NB4 (cell line): Measurements from ENCODE around the gene OR51B5.

Experiments
- DNase-seq: peaks from one replicate; pipeline ENCODE4 v3.0.0; 2010; ENCODE audit warnings: low read depth
- H3K4me3 ChIP-seq: one replicate; pipeline ENCODE4 v1.5.1; 2011; ENCODE audit warnings: mild to moderate bottlenecking, low read depth, low read length, moderate library complexity
- MYC ChIP-seq: IDR thresholded peaks from 2 replicates; pipeline ENCODE4 v1.6.1; 2011; ENCODE audit warnings: low read depth, low read length
- POLR2A ChIP-seq: IDR thresholded peaks from 2 replicates; pipeline ENCODE4 v1.6.1; 2011; ENCODE audit warnings: mild to moderate bottlenecking; ENCODE audit not compliant: insufficient read length; ENCODE audit errors: extremely low read depth
- TF ChIP-seq, protein P1 (sequence below): IDR thresholded peaks from 2 replicates; pipeline ENCODE4 v1.6.1; 2011; ENCODE audit warnings: low read depth, low read length
- TF ChIP-seq, protein P2 (sequence below): IDR thresholded peaks from one replicate; pipeline ENCODE4 v1.5.1; 2012; ENCODE audit warnings: low read depth, low read length

OR51B5 gene

DNA sequence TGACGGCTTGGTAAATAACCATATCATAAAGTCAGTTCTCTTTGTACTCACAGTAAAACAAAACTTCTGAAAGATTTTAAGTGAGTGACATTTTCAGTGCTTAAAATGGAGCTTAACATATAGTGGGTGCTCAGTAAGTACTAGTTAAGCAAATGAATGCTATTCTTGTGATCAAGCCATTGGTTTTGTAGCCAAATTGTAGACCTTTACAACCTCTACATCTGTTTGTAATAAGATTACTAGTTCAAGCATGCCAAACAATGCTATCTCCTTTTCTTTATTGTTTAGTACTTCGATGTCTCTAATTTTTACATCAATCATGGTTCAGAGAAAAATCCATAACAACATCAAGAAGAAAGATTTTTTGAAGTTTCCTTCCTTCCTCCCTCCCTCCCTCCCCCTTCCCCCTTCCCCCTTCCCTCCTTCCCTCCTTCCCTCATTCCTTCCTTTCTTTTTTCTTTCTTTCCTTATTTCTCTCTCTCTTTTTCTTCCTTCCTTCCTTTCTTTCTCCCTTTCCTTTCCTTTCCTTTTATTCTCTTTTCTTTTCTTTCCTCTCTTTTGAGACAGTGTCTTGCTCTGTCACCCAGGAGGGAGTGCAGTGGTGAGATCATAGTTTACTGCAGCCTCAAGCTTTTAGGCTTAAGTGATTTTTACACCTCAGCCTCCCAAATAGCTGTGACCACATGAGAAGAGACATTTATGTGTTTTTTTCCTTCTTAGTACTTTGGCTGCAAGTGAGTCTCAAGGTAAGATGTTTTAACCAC, 35.9 kb downstream of the OR51B5 start:
- no peak for DNase-seq
- no peak overlapping the region for H3K4me3 ChIP-seq
- TF ChIP-seq POLR2A = no peak
- TF ChIP-seq MYC = no peak
- TF ChIP-seq, protein P1, sequence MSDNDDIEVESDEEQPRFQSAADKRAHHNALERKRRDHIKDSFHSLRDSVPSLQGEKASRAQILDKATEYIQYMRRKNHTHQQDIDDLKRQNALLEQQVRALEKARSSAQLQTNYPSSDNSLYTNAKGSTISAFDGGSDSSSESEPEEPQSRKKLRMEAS = no peak
- TF ChIP-seq, protein P2, sequence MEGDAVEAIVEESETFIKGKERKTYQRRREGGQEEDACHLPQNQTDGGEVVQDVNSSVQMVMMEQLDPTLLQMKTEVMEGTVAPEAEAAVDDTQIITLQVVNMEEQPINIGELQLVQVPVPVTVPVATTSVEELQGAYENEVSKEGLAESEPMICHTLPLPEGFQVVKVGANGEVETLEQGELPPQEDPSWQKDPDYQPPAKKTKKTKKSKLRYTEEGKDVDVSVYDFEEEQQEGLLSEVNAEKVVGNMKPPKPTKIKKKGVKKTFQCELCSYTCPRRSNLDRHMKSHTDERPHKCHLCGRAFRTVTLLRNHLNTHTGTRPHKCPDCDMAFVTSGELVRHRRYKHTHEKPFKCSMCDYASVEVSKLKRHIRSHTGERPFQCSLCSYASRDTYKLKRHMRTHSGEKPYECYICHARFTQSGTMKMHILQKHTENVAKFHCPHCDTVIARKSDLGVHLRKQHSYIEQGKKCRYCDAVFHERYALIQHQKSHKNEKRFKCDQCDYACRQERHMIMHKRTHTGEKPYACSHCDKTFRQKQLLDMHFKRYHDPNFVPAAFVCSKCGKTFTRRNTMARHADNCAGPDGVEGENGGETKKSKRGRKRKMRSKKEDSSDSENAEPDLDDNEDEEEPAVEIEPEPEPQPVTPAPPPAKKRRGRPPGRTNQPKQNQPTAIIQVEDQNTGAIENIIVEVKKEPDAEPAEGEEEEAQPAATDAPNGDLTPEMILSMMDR = no peak

DNA sequence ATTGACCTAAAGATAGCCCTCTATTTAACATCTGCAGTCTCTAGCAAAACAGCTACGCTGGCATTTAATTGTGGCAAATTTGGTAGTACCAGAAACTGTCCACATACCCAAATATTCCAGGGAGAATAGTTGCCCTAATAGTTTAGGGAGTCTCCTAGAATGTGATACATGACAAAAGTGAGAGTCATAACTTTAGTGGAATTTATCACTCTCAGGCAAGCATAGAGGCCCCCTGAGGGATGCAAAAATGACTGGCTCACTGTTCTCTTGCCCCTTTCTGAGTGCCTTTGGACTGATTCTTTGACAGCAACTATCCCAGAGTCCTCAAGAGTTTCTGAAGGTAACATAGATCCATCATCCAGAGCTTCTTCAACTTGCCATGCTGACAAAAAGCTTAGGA, 39.3 kb downstream of the OR51B5 start:
- no peak for DNase-seq
- no peak overlapping the region for H3K4me3 ChIP-seq
- TF ChIP-seq, protein P1 = no peak
- TF ChIP-seq POLR2A (no peak), MYC (no peak)
- TF ChIP-seq, protein P2 = no peak

DNA sequence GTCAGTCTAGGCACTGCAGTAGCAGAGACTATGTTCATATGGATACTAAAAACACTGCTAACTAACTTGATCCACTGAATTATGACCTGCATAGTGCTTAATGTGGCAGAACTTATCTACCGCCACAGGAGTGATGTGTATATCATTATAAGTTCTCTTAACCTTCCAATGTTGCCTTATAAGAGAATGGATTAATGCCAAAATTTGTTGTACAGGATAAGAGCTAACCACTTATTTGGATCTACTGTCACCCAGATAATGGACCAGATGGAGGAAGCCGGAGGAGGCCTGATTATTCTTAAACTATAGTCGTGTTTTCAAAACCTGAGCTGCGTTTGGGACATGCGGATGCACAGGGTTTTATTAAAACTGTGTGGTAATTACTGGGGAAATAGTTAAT, 39.7 kb downstream of the OR51B5 start:
- no peak for DNase-seq
- TF ChIP-seq, protein P2 = no peak
- no peak for TF ChIP-seq MYC
- TF ChIP-seq, protein P1 = no peak
- no peak for TF ChIP-seq POLR2A
- no peak overlapping the region for H3K4me3 ChIP-seq

DNA sequence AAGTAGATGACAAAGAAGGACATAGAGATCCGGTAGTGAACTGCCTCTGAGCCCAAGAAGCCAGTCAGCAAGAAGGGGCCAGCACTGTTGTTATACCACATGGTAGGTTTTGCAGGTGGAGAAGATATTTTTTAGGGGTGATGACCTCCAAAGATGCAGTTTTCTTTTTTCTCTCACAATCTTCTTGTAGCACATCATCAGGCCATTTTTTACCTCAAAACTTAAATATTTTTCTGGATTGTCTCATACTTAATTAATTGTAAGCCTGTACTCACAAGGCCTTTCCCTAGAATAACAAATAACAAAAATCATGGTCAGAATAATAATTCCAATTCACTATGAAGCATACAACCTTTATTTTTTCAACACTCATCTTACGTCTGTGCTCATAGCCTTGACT, 41.5 kb downstream of the OR51B5 start, which contains the start of gene OR51B4:
Gene OR51B4, minus strand, starts transcription at position 101 of the 400 bp plus-strand sequence. Its CDS starts 0 bp downstream, at position 101.
- DNase-seq = no peak
- H3K4me3 ChIP-seq = no peak within 1 kb of the TSS
- TF ChIP-seq POLR2A (no peak), MYC (no peak)
- TF ChIP-seq, protein P1 = no peak
- TF ChIP-seq, protein P2 = no peak

DNA sequence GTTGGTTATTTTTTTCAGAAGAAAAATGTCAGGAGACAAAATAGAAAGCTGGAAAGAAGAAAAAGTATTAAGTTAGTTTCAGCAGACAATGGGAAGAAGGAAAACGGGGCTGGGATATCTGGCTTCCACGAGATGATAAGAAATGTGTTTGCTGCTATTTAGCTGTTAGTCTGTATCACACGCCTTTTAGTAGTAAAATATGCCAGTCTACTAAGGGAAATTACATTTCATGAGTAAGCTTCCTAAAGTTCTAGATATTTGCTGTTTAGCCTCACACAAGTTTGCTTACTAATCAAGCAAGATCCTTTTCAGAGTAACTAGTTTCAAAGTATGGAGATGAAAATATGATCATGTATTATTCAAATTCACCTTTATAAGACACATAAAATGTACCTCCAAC, 43.1 kb downstream of the OR51B5 start:
- TF ChIP-seq, protein P2 = no peak
- TF ChIP-seq MYC = no peak
- TF ChIP-seq, protein P1 = no peak
- TF ChIP-seq POLR2A = no peak
- DNase-seq = no peak
- H3K4me3 ChIP-seq = no peak overlapping the region
